OCI-LY3 (cell line): ENCODE results near the gene UBE2D4.

Experiments used
- CTCF ChIP-seq: fragments of 200-600, 300-600 bp; sonication (generic); IDR thresholded peaks from 2 replicates; pipeline ENCODE4 v1.5.1; 2014; ENCODE audit warnings: antibody characterized with exemption, low read length, low read depth
- EZH2phosphoT487 ChIP-seq: fragments of 200-600 bp; shearing (Covaris generic); IDR thresholded peaks from 2 replicates; pipeline ENCODE4 v1.6.1; 2018; ENCODE audit warnings: antibody characterized with exemption, mixed run types, low read depth

- no peak for TF ChIP-seq CTCF
- TF ChIP-seq EZH2phosphoT487 = no peak
Measured at GRCh38 chr7:43977525-43977924, 51.3 kb downstream of the UBE2D4 start.
